HepG2 (cell line): ENCODE measurements around the gene CFAP92. TPM values are rescaled to one million over a fixed set of nuclear protein-coding genes. Genes with fewer than 3 reads are reported as not detected.

Experiments
- ELF3 ChIP-seq: IDR thresholded peaks from 2 replicates; pipeline ENCODE4 v1.6.1; 2016; ENCODE audit warnings: missing genetic modification reagents, missing compliant biosample characterization
- FOXA3 ChIP-seq: IDR thresholded peaks from 2 replicates; pipeline ENCODE4 v1.6.1; 2016; ENCODE audit warnings: missing genetic modification reagents, missing compliant biosample characterization
- GATAD2A ChIP-seq: IDR thresholded peaks from 2 replicates; pipeline ENCODE4 v1.6.1; 2016
- HMGXB4 ChIP-seq, 2 experiments: sonication (generic) in 1 of 2; formaldehyde crosslinking in 1 of 2; IDR thresholded peaks; 2 replicates each; pipeline versions ENCODE4 v1.4.0 to v1.6.1; 2018 to 2020; ENCODE audit warnings: missing genetic modification reagents in 2 of 2, borderline replicate concordance in 1 of 2, low read depth in 1 of 2, mild to moderate bottlenecking in 1 of 2, missing biosample characterization in 1 of 2
- IKZF1 ChIP-seq: fragments of 450-650 bp; IDR thresholded peaks from 2 replicates; pipeline ENCODE4 v1.7.1; 2016
- NAIF1 ChIP-seq: sonication (generic); formaldehyde crosslinking; IDR thresholded peaks from 2 replicates; pipeline ENCODE4 v1.5.0; 2020; ENCODE audit warnings: mild to moderate bottlenecking, missing genetic modification reagents, borderline replicate concordance
- NCOR1 ChIP-seq: fragments of 200-600 bp; sonication (generic); IDR thresholded peaks from 2 replicates; pipeline ENCODE4 v1.7.0; 2017; ENCODE audit warnings: antibody characterized with exemption, low read length, borderline replicate concordance
- ONECUT2 ChIP-seq: sonication (generic); formaldehyde crosslinking; IDR thresholded peaks from 2 replicates; pipeline ENCODE4 v1.4.0; 2020; ENCODE audit warnings: missing genetic modification reagents
- PAF1 ChIP-seq: IDR thresholded peaks from 2 replicates; pipeline ENCODE4 v1.6.1; 2016; ENCODE audit warnings: missing genetic modification reagents, missing compliant biosample characterization
- RAD21 ChIP-seq: fragments of 450-650 bp; formaldehyde crosslinking; IDR thresholded peaks from 2 replicates; pipeline ENCODE4 v1.5.0; 2020; ENCODE audit warnings: mild to moderate bottlenecking
- TCF12 ChIP-seq, 2 experiments: fragments of 450-650 bp in 1 of 2; sonication (generic) in 1 of 2; formaldehyde crosslinking in 1 of 2; IDR thresholded peaks; 2 replicates each; pipeline versions ENCODE4 v1.6.1 to v1.8.0; 2017 to 2022; ENCODE audit warnings: antibody characterized with exemption in 1 of 2, mild to moderate bottlenecking in 1 of 2, missing genetic modification reagents in 1 of 2, moderate library complexity in 1 of 2
- ZBED4 ChIP-seq: sonication (generic); formaldehyde crosslinking; IDR thresholded peaks from 2 replicates; pipeline ENCODE4 v1.4.0; 2020; ENCODE audit warnings: missing genetic modification reagents, borderline replicate concordance
- ZNF253 ChIP-seq: sonication (generic); formaldehyde crosslinking; IDR thresholded peaks from 2 replicates; pipeline ENCODE4 v1.8.0; 2022; ENCODE audit warnings: mild to moderate bottlenecking, missing genetic modification reagents, borderline replicate concordance
- ZNF354B ChIP-seq: sonication (generic); formaldehyde crosslinking; IDR thresholded peaks from 2 replicates; pipeline ENCODE4 v1.8.0; 2022; ENCODE audit warnings: mild to moderate bottlenecking, missing genetic modification reagents
- ZNF501 ChIP-seq: sonication (generic); formaldehyde crosslinking; IDR thresholded peaks from 2 replicates; pipeline ENCODE4 v1.5.1; 2020; ENCODE audit warnings: mild to moderate bottlenecking, moderate library complexity, missing genetic modification reagents
- ZNF674 ChIP-seq: sonication (generic); formaldehyde crosslinking; IDR thresholded peaks from 2 replicates; pipeline ENCODE4 v1.5.0; 2020; ENCODE audit warnings: low read depth, mild to moderate bottlenecking, missing genetic modification reagents
- polyA plus RNA-seq, 8 experiments: library from polyadenylated mRNA; depleted of rRNA in 3 of 8; stranded (reverse) in 7 of 8; unstranded in 1 of 8; fragments of >200 nt; fragmentation: Illumina TruSeq in 4 of 8; extraction: Trizol in 4 of 8; gene quantifications; 2 replicates each; pipeline versions ENCODE4 v1.2.1 to v1.2.3, GENCODE V29; 2011 to 2016; ENCODE audit warnings: low read depth in 4 of 8, missing spikeins in 1 of 8, mixed read lengths in 1 of 8; ENCODE audit not compliant: insufficient read depth in 1 of 8
- total RNA-seq, 5 experiments: library from RNA; depleted of rRNA; stranded (reverse); fragments of >200 nt; fragmentation: Illumina TruSeq; extraction: Trizol; gene quantifications; 2 replicates each; pipeline ENCODE4 v1.2.3, GENCODE V29; 2016; ENCODE audit warnings: low read depth in 1 of 5
- TF ChIP-seq, protein P1 (sequence below): sonication (generic); formaldehyde crosslinking; IDR thresholded peaks from 2 replicates; pipeline ENCODE4 v1.5.0; 2020; ENCODE audit warnings: mild to moderate bottlenecking, low read depth, missing genetic modification reagents, borderline replicate concordance
- TF ChIP-seq, protein P2 (sequence below): sonication (generic); formaldehyde crosslinking; IDR thresholded peaks from 2 replicates; pipeline ENCODE4 v1.9.0; 2022; ENCODE audit warnings: missing genetic modification reagents, mild to moderate bottlenecking, borderline replicate concordance
- TF ChIP-seq, protein P3 (sequence below): sonication (generic); formaldehyde crosslinking; conservative IDR thresholded peaks from 2 replicates; pipeline ENCODE4 v1.4.0; 2020; ENCODE audit warnings: missing genetic modification reagents

Gene CFAP92
- total and polyA plus RNA-seq, 2 of the 13 experiments (the other 11 are each of a cell fraction or from before 2014, with no cell fraction given) = 0.18 to 0.46 TPM

DNA sequence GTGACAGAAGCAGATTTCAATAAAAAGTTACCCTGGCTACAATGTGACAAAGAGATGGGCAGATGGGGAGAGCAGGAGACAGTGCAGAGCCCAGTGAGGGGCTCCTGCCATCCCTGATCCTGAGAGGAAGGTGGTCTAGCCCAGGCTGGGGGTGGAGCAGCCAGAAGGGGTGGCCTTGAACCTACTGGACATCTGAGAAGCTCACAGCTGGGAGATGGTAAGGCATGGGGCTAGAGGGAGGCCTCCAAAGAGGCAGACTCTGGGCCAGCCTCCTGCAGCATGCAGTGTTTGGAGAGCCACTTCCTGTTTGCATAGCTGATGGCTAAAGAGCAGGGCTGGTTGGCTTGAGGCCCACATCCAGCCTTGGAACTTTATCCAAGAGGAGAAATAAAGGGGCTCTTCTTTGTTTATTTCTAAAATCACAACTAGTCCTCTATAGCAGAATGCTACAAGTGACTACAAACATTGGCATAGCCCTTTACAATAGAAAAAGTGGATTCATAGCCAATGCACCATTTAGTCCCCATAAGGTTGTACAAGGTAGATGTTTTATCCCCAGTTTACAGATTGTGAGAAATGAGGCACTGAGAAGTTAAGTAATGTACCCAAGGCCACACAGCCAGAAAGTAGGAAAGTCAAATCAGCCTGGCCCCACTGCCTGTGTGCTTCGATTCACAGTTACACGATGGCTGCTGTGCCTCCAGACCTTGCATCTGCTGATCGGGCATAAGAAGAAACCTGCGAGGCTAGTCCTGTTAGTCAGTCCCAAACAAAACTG lies 11.8 kb upstream of the CFAP92 start (continued):
- no peak for TF ChIP-seq ZNF354B (CRISPR knock-in tag)
- no peak for TF ChIP-seq TCF12 (IDR thresholded peaks at IDR 0.05)
- no peak for TF ChIP-seq TCF12 (CRISPR knock-in tag; IDR thresholded peaks at IDR 0.05)
- TF ChIP-seq, protein P1, sequence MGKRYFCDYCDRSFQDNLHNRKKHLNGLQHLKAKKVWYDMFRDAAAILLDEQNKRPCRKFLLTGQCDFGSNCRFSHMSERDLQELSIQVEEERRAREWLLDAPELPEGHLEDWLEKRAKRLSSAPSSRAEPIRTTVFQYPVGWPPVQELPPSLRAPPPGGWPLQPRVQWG = no peak
- TF ChIP-seq HMGXB4 (CRISPR knock-in tag; IDR thresholded peaks at IDR 0.05; ENCODE audit: borderline replicate concordance in 1 of 2, low read depth in 1 of 2) = no peak
- TF ChIP-seq FOXA3 (CRISPR knock-in tag) = peak; percentile 56
- no peak for TF ChIP-seq NAIF1 (CRISPR knock-in tag)
- TF ChIP-seq, protein P2, sequence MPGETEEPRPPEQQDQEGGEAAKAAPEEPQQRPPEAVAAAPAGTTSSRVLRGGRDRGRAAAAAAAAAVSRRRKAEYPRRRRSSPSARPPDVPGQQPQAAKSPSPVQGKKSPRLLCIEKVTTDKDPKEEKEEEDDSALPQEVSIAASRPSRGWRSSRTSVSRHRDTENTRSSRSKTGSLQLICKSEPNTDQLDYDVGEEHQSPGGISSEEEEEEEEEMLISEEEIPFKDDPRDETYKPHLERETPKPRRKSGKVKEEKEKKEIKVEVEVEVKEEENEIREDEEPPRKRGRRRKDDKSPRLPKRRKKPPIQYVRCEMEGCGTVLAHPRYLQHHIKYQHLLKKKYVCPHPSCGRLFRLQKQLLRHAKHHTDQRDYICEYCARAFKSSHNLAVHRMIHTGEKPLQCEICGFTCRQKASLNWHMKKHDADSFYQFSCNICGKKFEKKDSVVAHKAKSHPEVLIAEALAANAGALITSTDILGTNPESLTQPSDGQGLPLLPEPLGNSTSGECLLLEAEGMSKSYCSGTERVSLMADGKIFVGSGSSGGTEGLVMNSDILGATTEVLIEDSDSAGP (CRISPR knock-in tag) = no peak
- TF ChIP-seq ZBED4 (CRISPR knock-in tag) = no peak
- TF ChIP-seq ZNF253 (CRISPR knock-in tag) = no peak
- TF ChIP-seq, protein P3, sequence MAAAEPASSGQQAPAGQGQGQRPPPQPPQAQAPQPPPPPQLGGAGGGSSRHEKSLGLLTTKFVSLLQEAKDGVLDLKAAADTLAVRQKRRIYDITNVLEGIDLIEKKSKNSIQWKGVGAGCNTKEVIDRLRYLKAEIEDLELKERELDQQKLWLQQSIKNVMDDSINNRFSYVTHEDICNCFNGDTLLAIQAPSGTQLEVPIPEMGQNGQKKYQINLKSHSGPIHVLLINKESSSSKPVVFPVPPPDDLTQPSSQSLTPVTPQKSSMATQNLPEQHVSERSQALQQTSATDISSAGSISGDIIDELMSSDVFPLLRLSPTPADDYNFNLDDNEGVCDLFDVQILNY (CRISPR knock-in tag) = no peak
- peak; percentile 85 for TF ChIP-seq ELF3
- TF ChIP-seq ZNF674 = no peak
- peak; percentile 61 for TF ChIP-seq GATAD2A (CRISPR knock-in tag)
- no peak for TF ChIP-seq RAD21 (CRISPR knock-in tag)
- TF ChIP-seq PAF1 (CRISPR knock-in tag) = no peak
- TF ChIP-seq ZNF501 (CRISPR knock-in tag) = no peak; the same call in 1 of the 2 replicates
- TF ChIP-seq NCOR1 = no peak
- TF ChIP-seq IKZF1 = no peak
- no peak for TF ChIP-seq ONECUT2 (CRISPR knock-in tag)
